Heart right ventricle (tissue), 16 donors: ENCODE measurements around the gene MFAP2. TPM values are rescaled to one million over a fixed set of nuclear protein-coding genes. Genes with fewer than 3 reads are reported as not detected.

ENCODE experiments used
- ATAC-seq, 8 donors: fragments of 200-7000 bp; cut with Tn5 transposase; one replicate each; pipeline ENCODE4 v1.9.1; 2020; ENCODE audit warnings: mild to moderate bottlenecking in 8 of 8, moderate library complexity in 8 of 8, moderate number of reproducible peaks in 1 of 8
- DNase-seq, 2 donors: peaks; one replicate each; pipeline ENCODE4 v3.0.0-alpha.2; 2020
- H3K27ac ChIP-seq, 10 donors: fragments of 200-600 bp; sonication (generic) in 2 of 10; one replicate each; pipeline versions ENCODE4 v1.5.0 to v1.8.0; 2020 to 2022; ENCODE audit warnings: mild to moderate bottlenecking in 3 of 10
- H3K27me3 ChIP-seq, 7 donors: fragments of 200-600 bp; one replicate each; pipeline ENCODE4 v1.8.0; 2021 to 2022; ENCODE audit warnings: mild to moderate bottlenecking in 2 of 7
- H3K36me3 ChIP-seq, 9 donors: fragments of 200-600 bp; sonication (generic) in 1 of 9; one replicate each; pipeline versions ENCODE4 v1.5.0 to v1.8.0; 2020 to 2022; ENCODE audit warnings: mild to moderate bottlenecking in 2 of 9
- H3K4me1 ChIP-seq, 9 donors: fragments of 200-600 bp; sonication (generic) in 1 of 9; one replicate each; pipeline versions ENCODE4 v1.5.0 to v1.8.0; 2020 to 2022; ENCODE audit warnings: mild to moderate bottlenecking in 4 of 9
- H3K4me3 ChIP-seq, 10 donors: fragments of 200-600 bp; sonication (generic) in 2 of 10; one replicate each; pipeline versions ENCODE4 v1.5.0 to v1.8.0; 2020 to 2022; ENCODE audit warnings: mild to moderate bottlenecking in 7 of 10, moderate library complexity in 2 of 10
- H3K9me3 ChIP-seq, 11 donors: fragments of 200-600 bp in 10 of 11; sonication (generic) in 2 of 11; one replicate each; pipeline versions ENCODE4 v1.5.0 to v1.8.0; 2013 to 2022; ENCODE audit warnings: mild to moderate bottlenecking in 2 of 11, control low read depth in 1 of 11, moderate library complexity in 1 of 11
- CTCF ChIP-seq, 9 donors: fragments of 200-600 bp; sonication (generic) in 2 of 9; IDR thresholded peaks; one replicate each; pipeline versions ENCODE4 v1.5.0 to v1.8.0; 2021 to 2022; ENCODE audit warnings: antibody characterized with exemption in 9 of 9, mild to moderate bottlenecking in 5 of 9, moderate library complexity in 1 of 9
- WGBS, 2 donors: extraction: QIAGEN DNeasy Blood & Tissue Kit; methylation state at CpG; one replicate each; pipeline ENCODE4 v1.1.7; 2013; ENCODE audit warnings: inconsistent platforms in 1 of 2; 5-methylcytosine and 5-hydroxymethylcytosine counted together
- intact Hi-C, 10 donors: fragments of 100-400 bp; cut with DNase I; formaldehyde crosslinking; loops; one replicate each; pipeline versions ENCODE4 v1.11.1 to v1.14.2; 2022
- polyA plus RNA-seq, 2 donors: library from polyadenylated mRNA; stranded (reverse); fragments of 200-250 nt; gene quantifications; one replicate each; pipeline ENCODE4 v1.2.3, GENCODE V29; 2013
- total RNA-seq, 10 donors: library from RNA; stranded (reverse); fragmentation: NEBNext Ultra II Directional in 3 of 10; extraction: Animal tissue kit (Norgen Biotek cat#: 25700) in 3 of 10; gene quantifications; one replicate each; pipeline versions ENCODE4 v1.2.1 to v1.2.4, GENCODE V29; 2021 to 2023
- donor health status: Arrhythmogenic right ventricular cardiomyopathy.
- donor health status: ischemic (EF 13 %, LVEDD 7.1; RV severe dilation, severe dysfunction).
- donor health status: healthy with polysubstance abuse.
- donor health status: DM: no; HTN: yes; CAD: no.
- donor health status: DM: no; HTN: no; CAD: no.
- donor health status: ischemic (EF 25% LVEDD 6.9; RV normal size, moderate dysfunction).
- donor health status: ischemic (EF 25% LVEDD 5.7; RV mildly dilated, moderate dysfunction).
- donor health status: healthy.
- donor health status: DM: yes; HTN: yes; CAD: no.
- donor health status: Ischemic cardiomyopathy.
- donor health status: ischemic (EF 35%, LVEDD 5.7; RV mildly dilated, moderate dysfunction).
- donor health status: nonischemic (EF 11% LVEDD 7.7; RV severe dilation, severe dysfunction).
- donor health status: DM: yes; HTN: yes; CAD: no.
- donor health status: PGD.
- donor health status: ischemic (EF 29% LVEDD 5.4; RV normal size, mild dysfunction).
- donor health status: nonischemic (EF 23%, LVEDD 6.1; RV moderate dilation, normal function).

The MFAP2 gene
- total and polyA plus RNA-seq, 12 donors = 1.3 to 10.5 (median 2.5) TPM

- Histone ChIP-seq H3K4me3 (no peak overlapping the region), H3K9me3 (no peaks in the 10 kb centered on the region), H3K36me3 (peaks cover 0 to 100% (median 66%) of the 10 kb centered on the region in 9 donors), H3K27me3 (no peaks in the 10 kb centered on the region), H3K27ac (no peak overlapping the region), H3K4me1 (peaks cover 0 to 25% (median 0%) of the 10 kb centered on the region in 9 donors)
- intact Hi-C loops = no loop called here
- 54 to 66% methylated on average over 2 of the region's 2 CpGs for WGBS, 2 donors
- DNase-seq (no peak), ATAC-seq (no peak)
- no peak for TF ChIP-seq CTCF (IDR thresholded peaks at IDR 0.05)
Measured at GRCh38 chr1:17027900-17028299, 47.5 kb upstream of the MFAP2 start.

GRCh38 chr1:17027403-17027802 lies 47.0 kb upstream of the MFAP2 start:
- 79 to 87% methylated on average over 5 of the region's 5 CpGs for WGBS, 2 donors
- intact Hi-C loops = no loop called here

GRCh38 chr1:17024721-17025120 lies 44.3 kb upstream of the MFAP2 start:
- Histone ChIP-seq H3K27me3 (no peaks in the 10 kb centered on the region), H3K27ac (no peak overlapping the region), H3K4me3 (no peak overlapping the region), H3K36me3 (peaks cover 7 to 100% (median 89%) of the 10 kb centered on the region in 9 donors), H3K9me3 (no peaks in the 10 kb centered on the region), H3K4me1 (peaks cover 0 to 21% (median 0%) of the 10 kb centered on the region in 9 donors)
- no peak for ATAC-seq
- 86 to 96% methylated on average over 1 of the region's 1 CpG for WGBS, 2 donors
- intact Hi-C loops = no loop called here
- TF ChIP-seq CTCF (IDR thresholded peaks at IDR 0.05) = no peak
- DNase-seq = no peak

More at GRCh38 chr1:17027403-17027802, 47.0 kb upstream of the MFAP2 start:
- Histone ChIP-seq H3K4me3 (no peak overlapping the region), H3K9me3 (no peaks in the 10 kb centered on the region), H3K36me3 (peaks cover 2 to 100% (median 71%) of the 10 kb centered on the region in 9 donors), H3K27ac (no peak overlapping the region), H3K4me1 (peaks cover 0 to 23% (median 0%) of the 10 kb centered on the region in 9 donors), H3K27me3 (no peaks in the 10 kb centered on the region)
- ATAC-seq (peak in 1 of 8 donors; percentile 68), DNase-seq (no peak)
- TF ChIP-seq CTCF (IDR thresholded peaks at IDR 0.05) = no peak

GRCh38 chr1:17023573-17023972 lies 43.2 kb upstream of the MFAP2 start:
- no peak for ATAC-seq
- no peak overlapping the region for H3K27ac ChIP-seq
- 66 to 81% methylated on average over 3 of the region's 3 CpGs for WGBS, 2 donors

More at GRCh38 chr1:17023573-17023972, 43.2 kb upstream of the MFAP2 start:
- no peak for TF ChIP-seq CTCF (IDR thresholded peaks at IDR 0.05)
- no peak overlapping the region for H3K4me3 ChIP-seq
- peaks cover 0 to 21% (median 0%) of the 10 kb centered on the region in 9 donors for H3K4me1 ChIP-seq
- intact Hi-C loops = no loop called here
- H3K36me3 ChIP-seq = peaks cover 7 to 100% (median 97%) of the 10 kb centered on the region in 9 donors
- H3K27me3 ChIP-seq = no peaks in the 10 kb centered on the region
- no peak for DNase-seq
- no peaks in the 10 kb centered on the region for H3K9me3 ChIP-seq
